ENCODE results near the gene PIK3C2G. TPM values are rescaled to one million over a fixed set of nuclear protein-coding genes. Genes with fewer than 3 reads are reported as not detected.

PIK3C2G gene
- total and polyA plus RNA-seq, 3 donors from 2014 or later, result 0.55 to 1.1 (median 0.62) TPM

- Histone ChIP-seq H3K27me3 (no peaks in the 10 kb centered on the region), H3K4me1 (no peaks in the 10 kb centered on the region), H3K9me3 (no peaks in the 10 kb centered on the region), H3K4me3 (no peak overlapping the region), H3K27ac (no peak overlapping the region), H3K36me3 (ENCODE audit: low read depth, missing control alignments) (no peaks in the 10 kb centered on the region)
- 77 to 87% methylated on average over 6 of the region's 6 CpGs for WGBS, 2 donors
- TF ChIP-seq, protein P1, sequence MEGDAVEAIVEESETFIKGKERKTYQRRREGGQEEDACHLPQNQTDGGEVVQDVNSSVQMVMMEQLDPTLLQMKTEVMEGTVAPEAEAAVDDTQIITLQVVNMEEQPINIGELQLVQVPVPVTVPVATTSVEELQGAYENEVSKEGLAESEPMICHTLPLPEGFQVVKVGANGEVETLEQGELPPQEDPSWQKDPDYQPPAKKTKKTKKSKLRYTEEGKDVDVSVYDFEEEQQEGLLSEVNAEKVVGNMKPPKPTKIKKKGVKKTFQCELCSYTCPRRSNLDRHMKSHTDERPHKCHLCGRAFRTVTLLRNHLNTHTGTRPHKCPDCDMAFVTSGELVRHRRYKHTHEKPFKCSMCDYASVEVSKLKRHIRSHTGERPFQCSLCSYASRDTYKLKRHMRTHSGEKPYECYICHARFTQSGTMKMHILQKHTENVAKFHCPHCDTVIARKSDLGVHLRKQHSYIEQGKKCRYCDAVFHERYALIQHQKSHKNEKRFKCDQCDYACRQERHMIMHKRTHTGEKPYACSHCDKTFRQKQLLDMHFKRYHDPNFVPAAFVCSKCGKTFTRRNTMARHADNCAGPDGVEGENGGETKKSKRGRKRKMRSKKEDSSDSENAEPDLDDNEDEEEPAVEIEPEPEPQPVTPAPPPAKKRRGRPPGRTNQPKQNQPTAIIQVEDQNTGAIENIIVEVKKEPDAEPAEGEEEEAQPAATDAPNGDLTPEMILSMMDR (IDR thresholded peaks at IDR 0.05), result no peak
- TF ChIP-seq POLR2A (IDR thresholded peaks at IDR 0.05), result no peak
- intact Hi-C loops (cut with DNase I; ENCODE audit: low total_unique reads), result no loop called here
- DNase-seq, result no peak
Observed at GRCh38 chr12:18373181-18373580, 111.9 kb downstream of the PIK3C2G start.

- Histone ChIP-seq H3K4me1 (no peaks in the 10 kb centered on the region), H3K4me3 (no peak overlapping the region), H3K27ac (no peak overlapping the region), H3K27me3 (no peaks in the 10 kb centered on the region), H3K9me3 (no peaks in the 10 kb centered on the region), H3K36me3 (ENCODE audit: low read depth, missing control alignments) (no peaks in the 10 kb centered on the region)
- TF ChIP-seq, protein P1 (IDR thresholded peaks at IDR 0.05), result no peak
- intact Hi-C loops (cut with DNase I; ENCODE audit: low total_unique reads), result no loop called here
- DNase-seq, result no peak
Observed at GRCh38 chr12:18375131-18375530, 113.8 kb downstream of the PIK3C2G start.

- no peak for DNase-seq
- Histone ChIP-seq H3K27me3 (no peaks in the 10 kb centered on the region), H3K4me3 (no peak overlapping the region), H3K9me3 (no peaks in the 10 kb centered on the region), H3K36me3 (ENCODE audit: low read depth, missing control alignments) (no peaks in the 10 kb centered on the region), H3K4me1 (no peaks in the 10 kb centered on the region), H3K27ac (no peak overlapping the region)
- intact Hi-C loops (cut with DNase I; ENCODE audit: low total_unique reads), result no loop called here
- 73 to 94% methylated on average over 2 of the region's 2 CpGs for WGBS, 2 donors
- no peak for TF ChIP-seq POLR2A (IDR thresholded peaks at IDR 0.05)
- TF ChIP-seq, protein P1 (IDR thresholded peaks at IDR 0.05), result no peak
Observed at GRCh38 chr12:18375583-18375982, 114.3 kb downstream of the PIK3C2G start.

DNA sequence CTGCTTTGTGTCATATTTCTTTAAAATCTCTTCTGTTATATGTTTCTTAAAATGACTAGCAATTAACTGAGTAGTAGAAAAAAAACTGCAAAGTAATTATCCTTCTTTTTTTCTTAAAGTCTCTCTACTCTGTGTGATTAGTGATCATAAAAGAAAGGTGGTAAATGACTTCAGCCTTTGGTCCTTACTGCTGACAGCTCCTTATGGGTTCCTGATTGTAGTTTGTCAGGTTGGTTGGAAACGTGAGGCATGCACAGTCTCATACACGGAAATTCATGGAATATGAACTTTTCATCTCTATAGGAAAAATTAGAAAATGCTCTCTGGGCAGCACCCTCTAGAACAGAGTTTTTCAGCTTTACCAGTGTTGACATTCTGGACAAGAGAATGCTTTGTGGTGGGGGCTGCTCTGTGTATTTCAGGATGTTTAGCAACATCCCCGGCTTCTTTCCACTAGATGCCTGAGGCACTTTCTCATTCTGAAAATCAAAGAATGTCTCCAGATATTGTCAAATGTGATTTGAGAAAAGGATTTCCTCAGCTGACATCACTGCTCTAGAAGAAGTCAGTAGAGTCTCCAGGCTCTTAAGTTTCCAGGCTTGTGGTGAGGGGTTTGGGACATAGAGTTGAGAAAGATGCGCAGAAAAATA lies 121.0 kb downstream of the PIK3C2G start:
- H3K27ac ChIP-seq, result no peak overlapping the region
- no peaks in the 10 kb centered on the region for H3K27me3 ChIP-seq
- no peaks in the 10 kb centered on the region for H3K9me3 ChIP-seq
- H3K36me3 ChIP-seq (ENCODE audit: low read depth, missing control alignments), result no peaks in the 10 kb centered on the region
- 85% methylated on average over 4 of the region's 4 CpGs for WGBS, 2 donors
- no peaks in the 10 kb centered on the region for H3K4me1 ChIP-seq
- DNase-seq, result no peak
- intact Hi-C loops (cut with DNase I; ENCODE audit: low total_unique reads), result no loop called here
- H3K4me3 ChIP-seq, result no peak overlapping the region
- TF ChIP-seq POLR2A (IDR thresholded peaks at IDR 0.05), result no peak
- TF ChIP-seq, protein P1 (IDR thresholded peaks at IDR 0.05), result no peak

- Histone ChIP-seq H3K4me1 (no peaks in the 10 kb centered on the region), H3K27me3 (no peaks in the 10 kb centered on the region), H3K9me3 (no peaks in the 10 kb centered on the region), H3K36me3 (ENCODE audit: low read depth, missing control alignments) (no peaks in the 10 kb centered on the region), H3K4me3 (no peak overlapping the region), H3K27ac (no peak overlapping the region)
- 57 to 59% methylated on average over 4 of the region's 4 CpGs for WGBS, 2 donors
- TF ChIP-seq, protein P1 (IDR thresholded peaks at IDR 0.05), result no peak
- no peak for TF ChIP-seq POLR2A (IDR thresholded peaks at IDR 0.05)
- intact Hi-C loops (cut with DNase I; ENCODE audit: low total_unique reads), result no loop called here
- no peak for DNase-seq
Observed at GRCh38 chr12:18383203-18383602, 121.9 kb downstream of the PIK3C2G start.

Data from testis (tissue), 3 donors.